GM06990 (cell line): ENCODE data around the gene ZNF407.

ENCODE experiments used
- DNase-seq: peaks from one replicate; pipeline ENCODE4 v3.0.0-alpha.2; 2011; ENCODE audit not compliant: insufficient read length; ENCODE audit errors: extremely low read depth
- H3K27me3 ChIP-seq: replicated peaks from 2 replicates; pipeline ENCODE4 v1.6.0; 2011; ENCODE audit warnings: low read length; ENCODE audit not compliant: control insufficient read depth, insufficient read depth
- H3K36me3 ChIP-seq: 2 replicates; pipeline ENCODE4 v1.5.1; 2011; ENCODE audit warnings: low read length; ENCODE audit not compliant: control insufficient read depth, insufficient read depth
- H3K4me3 ChIP-seq: replicated peaks from 2 replicates; pipeline ENCODE4 v1.5.1; 2011; ENCODE audit warnings: low read depth, mild to moderate bottlenecking, control low read depth, low read length
- TF ChIP-seq, protein P1 (sequence below): IDR thresholded peaks from 2 replicates; pipeline ENCODE4 v1.5.1; 2011; ENCODE audit warnings: low read length, control low read depth, mild to moderate bottlenecking, inconsistent platforms; ENCODE audit not compliant: insufficient read depth, poor library complexity, severe bottlenecking

Gene ZNF407

DNA sequence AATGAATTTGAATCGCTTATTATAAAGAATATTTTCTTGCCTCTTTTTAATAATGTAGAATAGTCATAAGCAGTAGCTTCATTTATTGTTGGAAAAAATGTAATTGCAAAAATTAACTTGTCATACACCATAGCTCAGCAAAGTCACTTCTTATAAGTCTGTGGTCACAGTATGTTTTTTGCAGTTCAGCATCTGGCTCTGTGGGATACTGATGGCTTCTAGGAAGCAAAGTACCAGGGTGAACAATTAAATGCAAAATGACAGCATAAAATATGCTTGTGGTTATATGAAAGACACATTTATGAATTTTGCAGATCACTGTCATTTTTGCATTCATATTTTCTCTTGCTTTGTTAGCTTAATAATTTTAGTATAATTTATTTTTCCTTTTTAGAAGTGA is 116.5 kb downstream of the ZNF407 start:
- Histone ChIP-seq H3K4me3 (no peak overlapping the region), H3K36me3 (no peaks in the 10 kb centered on the region; the same call in 1 of the 2 replicates), H3K27me3 (no peaks in the 10 kb centered on the region)
- TF ChIP-seq, protein P1, sequence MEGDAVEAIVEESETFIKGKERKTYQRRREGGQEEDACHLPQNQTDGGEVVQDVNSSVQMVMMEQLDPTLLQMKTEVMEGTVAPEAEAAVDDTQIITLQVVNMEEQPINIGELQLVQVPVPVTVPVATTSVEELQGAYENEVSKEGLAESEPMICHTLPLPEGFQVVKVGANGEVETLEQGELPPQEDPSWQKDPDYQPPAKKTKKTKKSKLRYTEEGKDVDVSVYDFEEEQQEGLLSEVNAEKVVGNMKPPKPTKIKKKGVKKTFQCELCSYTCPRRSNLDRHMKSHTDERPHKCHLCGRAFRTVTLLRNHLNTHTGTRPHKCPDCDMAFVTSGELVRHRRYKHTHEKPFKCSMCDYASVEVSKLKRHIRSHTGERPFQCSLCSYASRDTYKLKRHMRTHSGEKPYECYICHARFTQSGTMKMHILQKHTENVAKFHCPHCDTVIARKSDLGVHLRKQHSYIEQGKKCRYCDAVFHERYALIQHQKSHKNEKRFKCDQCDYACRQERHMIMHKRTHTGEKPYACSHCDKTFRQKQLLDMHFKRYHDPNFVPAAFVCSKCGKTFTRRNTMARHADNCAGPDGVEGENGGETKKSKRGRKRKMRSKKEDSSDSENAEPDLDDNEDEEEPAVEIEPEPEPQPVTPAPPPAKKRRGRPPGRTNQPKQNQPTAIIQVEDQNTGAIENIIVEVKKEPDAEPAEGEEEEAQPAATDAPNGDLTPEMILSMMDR, result no peak
- no peak for DNase-seq

DNA sequence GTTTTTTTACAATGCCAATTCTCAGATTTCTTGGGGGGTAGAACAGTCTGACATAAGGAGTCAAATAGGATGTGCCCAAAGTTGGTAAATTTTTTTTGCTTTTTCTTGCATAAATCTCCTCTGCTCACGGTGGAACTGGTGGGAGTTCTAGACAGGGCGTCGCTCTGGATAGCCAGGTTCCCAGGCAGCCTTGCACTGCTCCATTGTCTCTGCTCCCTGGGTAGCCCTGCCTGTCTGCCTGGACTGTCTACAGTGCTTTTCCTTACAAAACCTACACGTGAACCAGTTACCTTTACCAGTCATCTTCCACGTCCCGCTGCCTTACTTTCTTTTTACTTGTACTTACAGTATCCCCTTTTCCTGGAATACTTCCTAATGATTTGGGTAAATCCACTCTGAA is 117.1 kb downstream of the ZNF407 start:
- no peaks in the 10 kb centered on the region; the same call in 1 of the 2 replicates for H3K36me3 ChIP-seq
- no peak overlapping the region for H3K4me3 ChIP-seq
- no peak for DNase-seq
- TF ChIP-seq, protein P1, result no peak
- no peaks in the 10 kb centered on the region for H3K27me3 ChIP-seq

DNA sequence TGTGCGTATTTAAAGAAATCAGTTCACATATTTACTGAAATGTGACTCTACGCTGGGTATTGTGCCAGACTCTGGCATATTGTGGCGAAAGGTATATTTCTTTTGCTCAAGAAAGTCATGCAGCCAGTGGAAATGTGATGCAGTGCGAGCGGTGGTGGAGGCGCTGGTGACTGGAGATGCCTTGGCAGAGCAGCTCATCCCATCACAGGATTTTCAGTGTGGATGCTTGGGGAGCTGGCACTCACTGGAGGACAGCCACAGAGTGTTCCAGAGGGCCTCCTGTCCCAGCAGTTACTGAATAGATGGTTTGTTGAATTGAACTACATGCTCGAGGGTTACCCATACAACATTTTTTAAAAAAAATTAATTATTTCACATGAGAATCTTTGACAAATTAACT is 117.6 kb downstream of the ZNF407 start:
- TF ChIP-seq, protein P1, result no peak

DNA sequence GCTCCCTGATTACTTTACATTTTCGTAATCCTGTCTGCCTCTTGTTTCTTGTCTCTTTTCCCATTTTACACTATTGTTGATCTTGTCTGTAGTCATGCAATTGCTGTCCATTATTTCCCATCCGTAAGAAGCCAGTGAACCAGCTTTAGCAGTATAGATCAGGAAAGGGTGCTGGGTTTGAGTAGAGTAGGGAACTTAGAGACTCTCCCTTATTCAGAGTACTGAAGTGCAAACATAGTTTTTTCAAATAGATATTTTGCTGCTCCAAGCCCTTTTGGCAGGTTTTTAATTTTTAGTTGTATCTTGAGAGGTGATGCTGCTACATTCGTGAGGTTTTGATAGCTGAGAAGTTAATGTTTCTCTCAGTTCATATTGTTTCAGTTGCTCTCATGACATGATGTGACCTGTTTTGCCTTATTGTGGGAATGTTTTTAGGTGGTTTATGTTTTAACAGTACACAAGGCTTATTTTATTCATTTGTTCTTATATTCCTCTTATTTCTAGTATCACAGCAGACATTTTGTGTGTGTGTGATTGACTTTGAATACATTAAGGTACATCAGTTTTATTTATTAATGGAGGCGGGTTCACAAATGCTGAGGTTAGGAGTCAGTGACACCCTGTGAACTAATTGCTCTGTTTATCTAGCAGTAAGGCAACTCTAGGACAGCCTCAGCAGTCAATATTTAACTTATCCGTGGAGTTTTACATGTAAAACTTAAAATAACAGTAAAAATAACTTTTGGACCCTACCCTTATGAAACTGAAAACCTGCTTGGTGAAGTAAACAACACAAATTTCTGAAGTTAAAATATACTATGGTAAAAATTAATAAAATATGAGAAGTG is 118.4 kb downstream of the ZNF407 start:
- Histone ChIP-seq H3K27me3 (no peaks in the 10 kb centered on the region), H3K4me3 (no peak overlapping the region), H3K36me3 (no peaks in the 10 kb centered on the region)
- TF ChIP-seq, protein P1, result no peak
- DNase-seq, result no peak

More for the DNA sequence above, 117.6 kb downstream of the ZNF407 start:
- DNase-seq, result no peak
- Histone ChIP-seq H3K36me3 (no peaks in the 10 kb centered on the region; the same call in 1 of the 2 replicates), H3K4me3 (no peak overlapping the region), H3K27me3 (no peaks in the 10 kb centered on the region)

DNA sequence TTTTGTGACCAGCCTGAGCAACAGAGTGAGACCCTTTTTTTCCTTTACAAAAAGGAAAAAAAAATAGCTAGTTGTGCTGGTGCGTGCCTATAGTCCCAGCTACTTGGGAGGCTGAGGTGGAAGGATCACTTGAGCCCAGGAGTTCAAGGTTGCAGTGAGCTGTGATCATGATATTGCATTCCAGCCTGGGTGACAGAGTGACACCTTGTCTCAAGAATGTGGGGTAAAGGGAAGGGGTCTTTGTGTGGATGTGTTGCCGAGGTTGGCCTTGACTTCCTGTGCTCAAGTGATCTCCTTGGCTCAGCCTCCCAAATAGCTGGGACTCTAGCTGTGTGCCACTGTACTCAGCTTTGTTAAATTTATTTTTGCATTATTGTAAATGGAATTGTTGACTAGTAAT is 120.6 kb downstream of the ZNF407 start:
- H3K36me3 ChIP-seq, result no peaks in the 10 kb centered on the region
- no peak overlapping the region for H3K4me3 ChIP-seq
- TF ChIP-seq, protein P1, result no peak
- DNase-seq, result no peak
- H3K27me3 ChIP-seq, result no peaks in the 10 kb centered on the region
